Superior temporal gyrus (tissue), 1 donor: Measurements from ENCODE around the gene TRIM71.
"Not testable (repeated sequence)": the region's sequence is repeated elsewhere in the genome, so short reads cannot be mapped to it uniquely, and the experiment has no call there.

Experiments
- DNase-seq: peaks from one replicate; pipeline ENCODE4 v3.0.0-alpha.2; 2016; ENCODE audit errors: extremely low spot score

The TRIM71 gene

GRCh38 chr3:32842987-32843386 lies 25.2 kb downstream of the TRIM71 start:
- no peak for DNase-seq

GRCh38 chr3:32843510-32844321 lies 25.9 kb downstream of the TRIM71 start:
- no peak for DNase-seq

GRCh38 chr3:32844322-32844654 lies 26.5 kb downstream of the TRIM71 start:
- DNase-seq = no peak

GRCh38 chr3:32844914-32845313 lies 27.1 kb downstream of the TRIM71 start:
- no peak for DNase-seq

GRCh38 chr3:32845546-32845945 lies 27.7 kb downstream of the TRIM71 start:
- not testable (repeated sequence) for DNase-seq

- not testable (repeated sequence) for DNase-seq
Observed at GRCh38 chr3:32847045-32847444, 29.2 kb downstream of the TRIM71 start.

- DNase-seq = no peak
Observed at GRCh38 chr3:32847528-32847927, 29.7 kb downstream of the TRIM71 start.

GRCh38 chr3:32848215-32848614 lies 30.4 kb downstream of the TRIM71 start:
- no peak for DNase-seq

GRCh38 chr3:32849046-32849445 lies 31.2 kb downstream of the TRIM71 start:
- no peak for DNase-seq

- DNase-seq = no peak
Observed at GRCh38 chr3:32850226-32850625, 32.4 kb downstream of the TRIM71 start.

GRCh38 chr3:32850636-32851035 lies 32.8 kb downstream of the TRIM71 start:
- no peak for DNase-seq

- no peak for DNase-seq
Observed at GRCh38 chr3:32852146-32852545, 34.3 kb downstream of the TRIM71 start.

- DNase-seq = no peak
Observed at GRCh38 chr3:32855350-32855953, 37.7 kb downstream of the TRIM71 start.

GRCh38 chr3:32856355-32856889 lies 38.6 kb downstream of the TRIM71 start:
- DNase-seq = no peak

GRCh38 chr3:32856901-32857507 lies 39.2 kb downstream of the TRIM71 start:
- no peak for DNase-seq

- DNase-seq = no peak
Observed at GRCh38 chr3:32857921-32858320, 40.1 kb downstream of the TRIM71 start.

GRCh38 chr3:32859604-32860237 lies 41.9 kb downstream of the TRIM71 start:
- DNase-seq = no peak

GRCh38 chr3:32860499-32860898 lies 42.7 kb downstream of the TRIM71 start:
- no peak for DNase-seq

- no peak for DNase-seq
Observed at GRCh38 chr3:32861681-32862080, 43.9 kb downstream of the TRIM71 start.

- DNase-seq = no peak
Observed at GRCh38 chr3:32862247-32862935, 44.6 kb downstream of the TRIM71 start.

GRCh38 chr3:32862936-32863487 lies 45.2 kb downstream of the TRIM71 start:
- DNase-seq = no peak
